ENCODE results near the gene GALNT2. TPM values are rescaled to one million over a fixed set of nuclear protein-coding genes. Genes with fewer than 3 reads are reported as not detected.

Gene GALNT2
- total RNA-seq, 1 experiment from 2014 or later, result 152 TPM

DNA sequence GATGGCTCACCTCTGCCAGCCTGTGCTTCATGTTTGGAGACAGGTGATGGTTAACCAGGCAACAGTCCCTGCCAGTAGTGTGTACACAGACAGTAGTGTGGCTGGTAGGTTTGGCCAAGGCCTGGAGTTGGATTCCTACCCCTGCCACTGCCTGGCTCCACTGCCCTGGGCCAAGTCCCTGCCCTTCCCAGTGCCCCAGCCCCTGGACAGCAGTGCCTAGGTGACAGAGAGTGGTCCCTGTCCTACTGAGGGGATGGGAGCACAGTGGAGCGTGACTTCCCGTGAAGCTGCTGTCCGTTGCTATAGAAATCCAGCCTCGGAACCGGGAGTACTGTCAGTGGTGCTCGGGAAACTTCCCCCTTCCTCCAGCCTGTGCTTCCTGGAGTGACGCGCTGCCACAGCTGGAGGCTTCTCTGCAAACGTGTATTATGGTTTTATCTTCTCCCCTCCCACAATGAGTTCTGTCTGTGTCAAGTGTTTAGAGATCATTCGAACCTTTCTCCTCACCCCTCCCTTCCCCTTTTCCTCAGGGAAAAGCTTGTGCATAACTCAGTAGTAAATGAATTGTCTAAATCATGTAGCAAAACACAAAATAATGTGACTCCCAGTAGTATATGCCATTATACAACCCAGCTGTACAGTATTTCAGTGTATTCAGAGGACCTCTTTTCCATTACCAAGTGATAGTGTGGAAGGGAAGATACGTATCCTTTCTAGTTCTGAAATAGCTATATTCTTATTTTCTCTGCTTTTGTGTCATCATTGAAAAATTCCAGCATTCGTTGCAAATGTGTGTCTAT is 73.4 kb downstream of the GALNT2 start:
- H3K27ac ChIP-seq (ENCODE audit: low read length), result no peak overlapping the region
- CTCF ChIA-PET, result no interaction called here
- ATAC-seq (0 out of 2 replicates have a peak, but pooled peaks have one; percentile 17), DNase-seq (ENCODE audit: low read depth, low spot score) (no peak)
- no peaks in the 10 kb centered on the region for H3K36me3 ChIP-seq (ENCODE audit: control insufficient read depth, insufficient read depth, low read length)
- H3K9me3 ChIP-seq (ENCODE audit: control insufficient read depth, insufficient read depth, low read depth, low read length), result no peaks in the 10 kb centered on the region
- no peak overlapping the region for H3K4me3 ChIP-seq (ENCODE audit: low read depth in 2 of 2, low read length in 2 of 2)
- in situ Hi-C loops (cut with HindIII; ENCODE audit: low pct_unique_long_range_greater_than_20kb, low sequenced_read_pairs) (no loop called here), intact Hi-C loops (cut with micrococcal nuclease; ENCODE audit: unreplicated experiment) (no loop called here)
- no TSS peak for BruUV-seq (replicated peaks)
- no peaks in the 10 kb centered on the region for H3K4me1 ChIP-seq (ENCODE audit: control insufficient read depth, insufficient read depth, low read length)
- POLR2A ChIA-PET, result no interaction called here
- H3K27me3 ChIP-seq (ENCODE audit: control insufficient read depth, insufficient read depth, low read length), result no peaks in the 10 kb centered on the region
- TF ChIP-seq POLR2AphosphoS5 (IDR thresholded peaks at IDR 0.05; ENCODE audit: low read depth, low read length), result no peak

DNA sequence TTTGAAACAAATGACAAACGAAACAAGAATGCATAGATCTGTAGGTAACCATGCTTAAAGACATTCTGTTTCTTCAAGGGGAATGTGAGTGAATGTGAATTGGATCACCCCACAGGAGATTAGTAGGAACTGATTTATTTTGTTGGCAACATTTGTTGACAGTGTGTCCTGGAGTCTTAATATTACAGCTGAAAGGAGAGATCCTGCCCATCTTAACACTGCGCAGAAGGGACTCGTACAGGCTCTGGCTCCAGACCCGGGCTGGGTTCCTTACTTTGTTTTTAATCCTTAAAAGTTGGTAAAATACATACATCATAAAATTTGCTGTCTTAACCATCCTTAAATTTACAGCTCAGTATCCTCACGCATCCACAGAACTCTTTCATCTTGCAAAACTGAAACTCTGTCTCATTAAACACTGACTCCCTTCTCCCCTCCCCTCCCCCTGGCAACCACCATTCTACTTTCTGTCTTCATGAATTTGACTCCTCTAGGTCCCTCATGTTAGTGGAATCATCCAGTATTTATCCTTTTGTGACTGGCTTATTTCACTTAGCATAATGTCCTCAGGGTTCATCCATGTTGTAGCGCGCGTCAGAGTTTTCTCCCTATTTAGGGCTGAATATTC is 74.1 kb downstream of the GALNT2 start:
- Histone ChIP-seq H3K9me3 (ENCODE audit: control insufficient read depth, insufficient read depth, low read depth, low read length) (no peaks in the 10 kb centered on the region), H3K4me3 (ENCODE audit: low read depth in 2 of 2, low read length in 2 of 2) (no peak overlapping the region), H3K27me3 (ENCODE audit: control insufficient read depth, insufficient read depth, low read length) (no peaks in the 10 kb centered on the region), H3K27ac (ENCODE audit: low read length) (no peak overlapping the region), H3K4me1 (ENCODE audit: control insufficient read depth, insufficient read depth, low read length) (no peaks in the 10 kb centered on the region), H3K36me3 (ENCODE audit: control insufficient read depth, insufficient read depth, low read length) (no peaks in the 10 kb centered on the region)
- no peak for DNase-seq (ENCODE audit: low read depth, low spot score)
- TF ChIP-seq, protein P1, sequence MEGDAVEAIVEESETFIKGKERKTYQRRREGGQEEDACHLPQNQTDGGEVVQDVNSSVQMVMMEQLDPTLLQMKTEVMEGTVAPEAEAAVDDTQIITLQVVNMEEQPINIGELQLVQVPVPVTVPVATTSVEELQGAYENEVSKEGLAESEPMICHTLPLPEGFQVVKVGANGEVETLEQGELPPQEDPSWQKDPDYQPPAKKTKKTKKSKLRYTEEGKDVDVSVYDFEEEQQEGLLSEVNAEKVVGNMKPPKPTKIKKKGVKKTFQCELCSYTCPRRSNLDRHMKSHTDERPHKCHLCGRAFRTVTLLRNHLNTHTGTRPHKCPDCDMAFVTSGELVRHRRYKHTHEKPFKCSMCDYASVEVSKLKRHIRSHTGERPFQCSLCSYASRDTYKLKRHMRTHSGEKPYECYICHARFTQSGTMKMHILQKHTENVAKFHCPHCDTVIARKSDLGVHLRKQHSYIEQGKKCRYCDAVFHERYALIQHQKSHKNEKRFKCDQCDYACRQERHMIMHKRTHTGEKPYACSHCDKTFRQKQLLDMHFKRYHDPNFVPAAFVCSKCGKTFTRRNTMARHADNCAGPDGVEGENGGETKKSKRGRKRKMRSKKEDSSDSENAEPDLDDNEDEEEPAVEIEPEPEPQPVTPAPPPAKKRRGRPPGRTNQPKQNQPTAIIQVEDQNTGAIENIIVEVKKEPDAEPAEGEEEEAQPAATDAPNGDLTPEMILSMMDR (IDR thresholded peaks at IDR 0.05), result no peak
- TF ChIP-seq SIN3A (IDR thresholded peaks at IDR 0.05; ENCODE audit: borderline replicate concordance, insufficient read depth, low read depth, low read length) (no peak), POLR2AphosphoS5 (IDR thresholded peaks at IDR 0.05; ENCODE audit: low read depth, low read length) (no peak), TCF7L2 (IDR thresholded peaks at IDR 0.05; ENCODE audit: low read depth, low read length) (no peak)
- TF ChIP-seq, protein P2, sequence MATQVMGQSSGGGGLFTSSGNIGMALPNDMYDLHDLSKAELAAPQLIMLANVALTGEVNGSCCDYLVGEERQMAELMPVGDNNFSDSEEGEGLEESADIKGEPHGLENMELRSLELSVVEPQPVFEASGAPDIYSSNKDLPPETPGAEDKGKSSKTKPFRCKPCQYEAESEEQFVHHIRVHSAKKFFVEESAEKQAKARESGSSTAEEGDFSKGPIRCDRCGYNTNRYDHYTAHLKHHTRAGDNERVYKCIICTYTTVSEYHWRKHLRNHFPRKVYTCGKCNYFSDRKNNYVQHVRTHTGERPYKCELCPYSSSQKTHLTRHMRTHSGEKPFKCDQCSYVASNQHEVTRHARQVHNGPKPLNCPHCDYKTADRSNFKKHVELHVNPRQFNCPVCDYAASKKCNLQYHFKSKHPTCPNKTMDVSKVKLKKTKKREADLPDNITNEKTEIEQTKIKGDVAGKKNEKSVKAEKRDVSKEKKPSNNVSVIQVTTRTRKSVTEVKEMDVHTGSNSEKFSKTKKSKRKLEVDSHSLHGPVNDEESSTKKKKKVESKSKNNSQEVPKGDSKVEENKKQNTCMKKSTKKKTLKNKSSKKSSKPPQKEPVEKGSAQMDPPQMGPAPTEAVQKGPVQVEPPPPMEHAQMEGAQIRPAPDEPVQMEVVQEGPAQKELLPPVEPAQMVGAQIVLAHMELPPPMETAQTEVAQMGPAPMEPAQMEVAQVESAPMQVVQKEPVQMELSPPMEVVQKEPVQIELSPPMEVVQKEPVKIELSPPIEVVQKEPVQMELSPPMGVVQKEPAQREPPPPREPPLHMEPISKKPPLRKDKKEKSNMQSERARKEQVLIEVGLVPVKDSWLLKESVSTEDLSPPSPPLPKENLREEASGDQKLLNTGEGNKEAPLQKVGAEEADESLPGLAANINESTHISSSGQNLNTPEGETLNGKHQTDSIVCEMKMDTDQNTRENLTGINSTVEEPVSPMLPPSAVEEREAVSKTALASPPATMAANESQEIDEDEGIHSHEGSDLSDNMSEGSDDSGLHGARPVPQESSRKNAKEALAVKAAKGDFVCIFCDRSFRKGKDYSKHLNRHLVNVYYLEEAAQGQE (IDR thresholded peaks at IDR 0.05; ENCODE audit: insufficient read depth in 1 of 2, low read depth in 2 of 2, low read length in 1 of 2), result no peak
- intact Hi-C loops (cut with micrococcal nuclease; ENCODE audit: unreplicated experiment) (no loop called here), in situ Hi-C loops (cut with HindIII; ENCODE audit: low pct_unique_long_range_greater_than_20kb, low sequenced_read_pairs) (no loop called here)
- POLR2A ChIA-PET, result no interaction called here
- no peak for ATAC-seq
- CTCF ChIA-PET, result no interaction called here
- no TSS peak for BruUV-seq (replicated peaks)
